ENCODE results near the gene RRAGD.
A peak's percentile ranks its signal among the peaks of the same experiment; 100 is the strongest.

The RRAGD gene

GRCh38 chr6:89412071-89413005 lies at the start of gene RRAGD:
Gene RRAGD (minus strand): TSS chr6:89412273. CDS start chr6:89411993, 280 bp downstream.
- DNase-seq: peak; percentile 66

GRCh38 chr6:89460713-89461112 lies 48.6 kb upstream of the RRAGD start:
- no peak for DNase-seq

- no peak for DNase-seq
Measured at GRCh38 chr6:89459501-89459900, 47.4 kb upstream of the RRAGD start.

- DNase-seq: no peak
Measured at GRCh38 chr6:89458704-89459103, 46.6 kb upstream of the RRAGD start.

- no peak for DNase-seq
Measured at GRCh38 chr6:89454300-89454699, 42.2 kb upstream of the RRAGD start.

- DNase-seq: no peak
Measured at GRCh38 chr6:89452281-89452680, 40.2 kb upstream of the RRAGD start.

GRCh38 chr6:89449193-89449592 lies 37.1 kb upstream of the RRAGD start:
- DNase-seq: no peak

- DNase-seq: no peak
Measured at GRCh38 chr6:89443658-89444057, 31.6 kb upstream of the RRAGD start.

GRCh38 chr6:89440200-89440599 lies 28.1 kb upstream of the RRAGD start:
- DNase-seq: no peak

- DNase-seq: no peak
Measured at GRCh38 chr6:89439014-89439413, 26.9 kb upstream of the RRAGD start.

- DNase-seq: no peak
Measured at GRCh38 chr6:89438248-89438647, 26.2 kb upstream of the RRAGD start.

- no peak for DNase-seq
Measured at GRCh38 chr6:89436226-89436625, 24.2 kb upstream of the RRAGD start.

- no peak for DNase-seq
Measured at GRCh38 chr6:89434954-89435353, 22.9 kb upstream of the RRAGD start.

GRCh38 chr6:89434150-89434499 lies 22.1 kb upstream of the RRAGD start:
- DNase-seq: no peak

- peak; percentile 15 for DNase-seq
Measured at GRCh38 chr6:89433252-89434149, 21.4 kb upstream of the RRAGD start.

GRCh38 chr6:89432875-89433251 lies 20.8 kb upstream of the RRAGD start, which contains the start of gene ANKRD6:
Gene ANKRD6 (plus strand): TSS chr6:89433152. CDS start chr6:89566977, 133,825 bp downstream.
- DNase-seq: peak; percentile 86

- DNase-seq: no peak
Measured at GRCh38 chr6:89430201-89430962, 18.3 kb upstream of the RRAGD start.

- DNase-seq: no peak
Measured at GRCh38 chr6:89416796-89417195, 4.7 kb upstream of the RRAGD start.

GRCh38 chr6:89415185-89415584 lies 3.1 kb upstream of the RRAGD start:
- no peak for DNase-seq

- no peak for DNase-seq
Measured at GRCh38 chr6:89414215-89414614, 2.1 kb upstream of the RRAGD start.

GRCh38 chr6:89413006-89413400 lies 930 bp upstream of the RRAGD start:
- DNase-seq: no peak

GRCh38 chr6:89411145-89412070 lies 665 bp downstream of the RRAGD start:
- peak; percentile 33 for DNase-seq

Data from activated CD4-positive, alpha-beta T cell treated with anti-CD3 and anti-CD28 coated beads, Interleukin-2, Interleukin-6, amounts not matched to agents 100 ng/mL and 50 ng/mL, durations not matched to agents 16 hours and 8 hours (primary cell).